HG02588 (cell line): ENCODE data around the gene EP400.
"Not testable (repeated sequence)": the region's sequence is repeated elsewhere in the genome, so short reads cannot be mapped to it uniquely, and the experiment has no call there.

Source experiments
- ATAC-seq: cut with Tn5 transposase; IDR thresholded peaks from one replicate; pipeline ENCODE4 v1.9.1; 2021; ENCODE audit warnings: mild to moderate bottlenecking, moderate library complexity; ENCODE audit not compliant: unreplicated experiment

Gene EP400

DNA sequence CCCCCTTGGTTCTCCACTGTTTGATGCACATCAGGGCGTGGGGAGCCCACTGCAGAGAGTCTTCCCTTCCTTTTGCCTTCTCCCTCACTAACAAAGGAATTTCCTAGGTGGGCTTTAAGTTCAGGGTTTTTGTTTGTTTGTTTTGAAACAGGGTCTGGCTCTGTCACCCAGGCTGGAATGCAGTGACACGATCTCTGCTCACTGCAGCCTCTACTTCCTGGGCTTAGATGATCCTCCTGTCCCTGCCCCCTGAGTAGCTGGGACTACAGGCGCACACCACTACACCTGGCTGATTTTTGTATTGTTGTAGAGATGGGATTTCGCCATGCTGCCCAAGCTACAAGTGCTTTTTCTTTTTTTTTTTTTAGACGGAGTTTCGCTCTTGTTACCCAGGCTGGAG is 33.8 kb downstream of the EP400 start:
- no peak for ATAC-seq

GRCh38 chr12:131984334-131984733 is 34.6 kb downstream of the EP400 start:
- no peak for ATAC-seq

GRCh38 chr12:131985510-131985875 is 35.8 kb downstream of the EP400 start:
- ATAC-seq: not testable (repeated sequence)

DNA sequence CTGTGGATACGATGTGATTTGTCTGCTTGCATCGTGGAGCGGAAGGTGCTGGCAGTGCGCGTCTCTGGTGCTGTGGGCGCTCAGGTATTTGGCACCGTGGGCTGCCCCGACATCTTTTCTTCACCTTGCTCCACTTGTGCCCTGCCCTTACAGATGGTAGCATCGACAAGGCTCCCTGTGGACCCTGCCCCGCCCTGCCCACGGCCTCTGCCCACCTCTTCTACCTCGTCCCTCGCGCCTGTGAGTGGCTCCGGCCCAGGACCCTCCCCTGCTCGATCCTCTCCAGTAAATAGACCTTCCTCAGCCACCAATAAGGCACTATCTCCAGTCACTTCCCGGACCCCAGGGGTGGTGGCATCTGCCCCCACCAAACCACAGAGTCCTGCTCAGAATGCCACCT is 36.6 kb downstream of the EP400 start:
- ATAC-seq: no peak

- ATAC-seq: no peak
Measured at GRCh38 chr12:131986910-131987309, 37.2 kb downstream of the EP400 start.

DNA sequence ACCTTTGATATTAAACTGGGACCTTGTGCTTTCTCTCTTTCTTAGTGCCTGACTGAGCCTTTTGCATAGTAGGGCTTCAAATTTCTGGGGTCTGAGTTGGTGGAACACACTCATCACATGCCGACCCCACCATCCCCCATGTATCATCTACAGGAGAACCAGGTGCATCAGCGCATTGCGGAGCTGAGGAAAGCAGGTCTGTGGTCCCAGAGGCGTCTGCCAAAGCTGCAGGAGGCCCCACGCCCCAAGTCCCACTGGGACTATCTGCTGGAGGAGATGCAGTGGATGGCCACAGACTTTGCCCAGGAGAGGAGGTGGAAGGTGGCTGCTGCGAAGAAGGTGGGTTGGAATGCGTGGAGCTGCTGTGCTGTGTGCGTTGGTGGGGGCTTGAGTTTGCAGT is 37.8 kb downstream of the EP400 start:
- ATAC-seq: no peak

DNA sequence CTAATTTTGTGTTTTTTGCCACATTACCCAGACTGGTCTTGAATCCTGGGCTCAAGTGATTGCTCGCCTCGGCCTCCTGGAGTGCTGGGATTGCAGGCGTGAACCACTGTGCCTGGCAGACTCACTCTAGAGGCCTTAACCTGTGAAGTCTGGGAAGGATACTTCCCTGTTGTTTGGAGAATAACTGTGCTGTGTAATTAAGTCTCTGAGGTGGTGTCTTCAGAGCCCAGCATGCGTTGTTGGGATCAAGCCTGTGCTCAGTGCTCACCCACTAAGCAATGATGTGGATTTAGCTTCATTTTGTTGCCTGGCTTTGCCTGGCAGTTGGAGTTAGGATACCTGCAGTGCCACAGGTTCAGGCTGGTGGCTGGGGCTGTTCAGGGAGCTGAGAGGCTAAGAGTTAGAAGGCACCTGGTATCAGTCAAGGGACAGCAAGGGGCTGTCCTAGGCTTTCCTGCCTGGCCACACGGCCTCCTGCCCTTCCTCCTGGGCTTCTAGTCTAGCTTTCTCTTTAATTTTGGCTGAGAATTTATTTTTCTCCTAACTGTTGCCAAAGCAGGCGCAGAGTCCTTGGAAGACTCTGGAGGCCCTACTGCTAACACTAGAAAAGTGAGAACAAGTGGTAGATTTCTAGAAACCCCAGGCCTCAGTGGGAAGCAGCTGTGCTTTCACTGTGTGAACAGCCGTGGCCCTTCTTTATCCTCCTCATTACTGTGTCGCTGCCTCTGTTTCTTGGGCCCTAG is 38.5 kb downstream of the EP400 start:
- ATAC-seq: no peak

- no peak for ATAC-seq
Measured at GRCh38 chr12:131989021-131989420, 39.3 kb downstream of the EP400 start.

DNA sequence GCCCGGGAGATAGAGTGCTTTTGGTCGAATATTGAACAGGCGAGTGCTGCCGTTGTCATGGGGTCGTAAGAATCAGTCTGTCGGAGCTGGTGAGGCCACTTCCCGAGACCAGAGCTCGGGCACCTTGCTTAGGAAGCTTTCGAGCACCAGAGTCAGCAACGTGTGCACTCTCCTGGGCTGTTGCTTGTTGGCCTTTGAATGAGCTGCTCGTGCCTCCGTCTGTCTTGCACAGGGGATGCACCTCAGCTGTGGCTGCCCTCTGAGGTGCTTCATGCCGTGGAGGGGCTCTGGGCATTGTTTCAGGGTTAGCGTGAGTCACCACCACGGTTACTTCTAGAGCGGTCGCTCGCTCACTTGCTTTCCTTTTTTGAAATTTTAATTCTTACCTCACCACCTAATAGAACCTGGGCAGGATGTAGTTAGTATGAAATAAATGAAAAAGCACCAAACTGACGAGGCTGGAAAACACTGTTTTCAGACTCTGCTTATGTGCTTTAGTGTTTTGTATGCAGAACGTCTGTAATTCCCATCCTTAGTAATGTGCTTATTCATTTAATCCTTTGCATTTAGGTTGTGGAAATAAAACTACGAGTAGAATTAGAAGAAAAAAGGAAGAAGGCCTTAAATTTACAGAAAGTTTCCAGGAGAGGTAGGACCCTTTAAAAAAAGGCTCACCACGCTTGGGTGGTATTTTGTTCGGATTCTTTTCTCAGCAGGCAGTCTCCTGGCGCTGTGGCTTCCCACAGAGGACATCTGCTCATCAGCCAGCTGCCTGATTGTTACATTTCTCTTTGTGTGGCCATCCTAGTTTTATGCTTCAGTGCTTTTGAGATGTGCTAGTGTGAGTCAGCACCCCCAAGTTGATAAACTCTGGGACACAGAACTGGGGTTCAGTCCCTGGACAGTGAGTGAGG is 40.6 kb downstream of the EP400 start:
- ATAC-seq: no peak

DNA sequence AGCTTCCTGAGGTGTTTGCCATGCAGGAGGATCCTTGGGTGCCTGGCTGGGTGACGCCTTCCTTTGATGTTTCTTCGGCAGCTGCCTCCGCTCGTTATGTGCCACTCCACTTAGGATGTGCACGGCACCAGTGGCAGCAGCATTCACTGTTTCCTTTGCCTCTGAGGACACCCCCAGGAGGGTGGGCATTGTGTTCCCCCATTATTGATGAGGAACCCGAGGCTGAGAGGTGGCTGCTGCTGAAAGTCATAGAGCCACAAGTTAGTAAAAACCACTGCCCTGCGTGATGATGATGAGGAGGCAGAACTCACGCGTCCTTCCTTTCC is 41.2 kb downstream of the EP400 start:
- ATAC-seq: no peak

GRCh38 chr12:131991816-131992430 is 42.2 kb downstream of the EP400 start:
- ATAC-seq: no peak

DNA sequence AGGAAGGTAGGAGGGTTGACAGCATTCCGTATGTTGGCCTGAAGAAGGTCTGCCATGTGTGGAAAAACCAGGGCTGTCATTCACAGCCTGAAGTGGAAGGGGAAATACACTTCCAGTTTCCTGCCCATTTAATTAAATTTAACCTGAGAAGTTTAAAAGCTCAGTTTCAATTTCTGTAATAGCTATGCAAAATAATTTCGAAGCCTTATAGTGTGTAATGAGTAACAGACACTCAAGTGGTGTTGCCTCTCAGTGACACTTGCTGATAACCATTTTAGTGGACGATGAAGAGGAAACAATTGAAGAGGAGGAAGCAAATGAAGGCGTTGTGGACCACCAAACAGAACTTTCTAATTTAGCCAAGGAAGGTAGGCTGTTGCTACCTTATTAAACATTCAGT is 44.8 kb downstream of the EP400 start:
- peak; percentile 65 for ATAC-seq

GRCh38 chr12:132000286-132000872 is 50.6 kb downstream of the EP400 start:
- no peak for ATAC-seq

DNA sequence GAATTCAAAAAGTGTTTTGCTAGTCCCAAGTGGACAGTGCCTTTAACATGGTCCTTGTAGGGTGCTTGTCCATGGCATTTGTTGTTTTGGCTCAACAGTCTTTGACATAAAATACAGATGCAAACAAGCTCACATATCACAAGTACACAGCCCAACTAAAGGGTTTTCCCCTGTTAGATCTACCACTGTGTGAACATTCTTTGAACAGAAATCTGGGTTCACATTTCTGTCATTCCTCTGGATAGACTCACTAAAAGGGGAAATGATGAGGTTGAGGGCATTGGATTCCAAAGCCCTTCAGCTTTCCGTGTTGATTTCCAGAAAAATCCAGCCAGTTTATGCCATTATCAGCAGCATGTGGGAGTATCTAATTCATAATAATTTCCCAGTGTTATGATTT is 54.1 kb downstream of the EP400 start:
- ATAC-seq: no peak

GRCh38 chr12:132004946-132005345 is 55.2 kb downstream of the EP400 start:
- no peak for ATAC-seq

GRCh38 chr12:132006056-132006680 is 56.4 kb downstream of the EP400 start:
- ATAC-seq: no peak

DNA sequence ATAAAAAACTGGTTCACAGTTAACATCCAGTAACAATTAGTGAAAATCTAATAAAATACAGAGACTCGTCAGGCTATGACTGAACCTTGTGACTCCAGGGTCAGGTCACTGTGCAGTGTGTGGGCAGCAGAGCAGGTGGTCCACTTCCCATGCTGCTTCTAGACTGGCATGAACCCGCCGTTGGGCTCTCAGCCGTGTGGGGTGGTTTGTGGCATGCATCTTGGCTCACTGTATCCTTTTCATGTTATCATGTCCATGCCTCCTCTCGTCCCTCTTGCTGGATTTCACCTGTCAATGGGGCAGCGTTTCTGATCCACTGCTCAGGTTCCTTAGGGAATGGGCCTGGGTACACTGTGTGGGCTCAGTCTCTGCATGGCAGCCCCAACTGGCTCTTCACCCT is 57.3 kb downstream of the EP400 start:
- no peak for ATAC-seq

DNA sequence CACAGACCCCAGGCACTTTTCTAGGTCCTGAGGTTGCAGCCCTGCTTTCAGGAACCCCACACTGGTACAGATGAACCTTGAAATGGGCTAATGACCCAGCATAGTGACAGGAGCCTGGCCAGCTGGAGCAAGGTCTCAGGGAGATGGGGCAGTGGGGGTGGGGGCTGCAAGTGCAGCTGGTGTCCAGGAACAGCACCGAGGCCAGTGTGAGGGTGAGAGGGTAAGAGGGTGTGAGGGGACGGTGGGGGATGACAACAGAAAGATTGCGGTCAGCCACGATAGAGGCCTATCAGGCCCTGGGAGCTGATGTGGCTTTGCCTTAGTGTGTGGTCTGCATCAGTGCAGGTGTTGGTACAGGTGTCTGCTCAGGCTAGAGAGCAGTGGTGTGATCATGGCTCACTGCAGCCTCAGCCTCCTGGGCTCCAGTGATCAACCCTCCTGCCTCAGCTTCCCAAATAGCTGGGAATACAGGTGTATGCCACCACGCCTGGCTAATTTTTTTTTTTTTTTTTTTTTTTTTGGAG is 59.7 kb downstream of the EP400 start:
- no peak for ATAC-seq

DNA sequence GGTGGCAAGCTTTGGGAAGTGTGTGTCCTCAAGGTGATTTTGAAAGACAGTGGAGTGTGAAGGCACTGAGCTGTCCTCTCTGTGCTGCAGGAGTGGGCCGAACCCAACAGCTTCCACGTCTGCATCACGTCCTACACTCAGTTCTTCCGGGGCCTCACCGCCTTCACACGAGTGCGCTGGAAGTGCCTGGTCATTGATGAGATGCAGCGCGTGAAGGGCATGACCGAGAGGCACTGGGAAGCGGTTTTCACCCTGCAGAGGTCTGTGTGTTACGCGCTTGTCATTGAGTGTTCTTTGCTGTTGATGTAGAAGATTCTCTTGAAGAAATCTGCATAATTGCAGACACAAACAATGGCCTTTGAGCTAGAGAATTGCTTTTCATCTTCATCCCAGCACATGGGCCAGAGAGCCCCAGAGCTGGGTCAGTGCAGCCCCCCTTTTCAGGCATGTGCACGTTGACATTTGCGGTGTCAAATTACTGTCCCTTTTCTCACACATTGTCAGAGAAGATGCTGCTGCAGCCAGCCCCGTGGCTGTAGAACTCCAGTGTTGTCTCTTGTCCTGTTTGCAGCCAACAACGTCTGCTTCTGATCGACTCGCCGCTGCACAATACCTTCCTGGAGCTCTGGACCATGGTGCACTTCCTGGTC is 63.3 kb downstream of the EP400 start:
- ATAC-seq: no peak
